GM12892 (cell line): ENCODE data around the gene OR4C11.

Experiments used
- POLR2A ChIP-seq: IDR thresholded peaks from 2 replicates; pipeline ENCODE4 v1.6.1; 2011; ENCODE audit warnings: low read depth, low read length, control low read depth
- POLR2AphosphoS5 ChIP-seq: IDR thresholded peaks from 2 replicates; pipeline ENCODE4 v1.6.1; 2011; ENCODE audit warnings: low read depth, low read length, control low read depth

DNA sequence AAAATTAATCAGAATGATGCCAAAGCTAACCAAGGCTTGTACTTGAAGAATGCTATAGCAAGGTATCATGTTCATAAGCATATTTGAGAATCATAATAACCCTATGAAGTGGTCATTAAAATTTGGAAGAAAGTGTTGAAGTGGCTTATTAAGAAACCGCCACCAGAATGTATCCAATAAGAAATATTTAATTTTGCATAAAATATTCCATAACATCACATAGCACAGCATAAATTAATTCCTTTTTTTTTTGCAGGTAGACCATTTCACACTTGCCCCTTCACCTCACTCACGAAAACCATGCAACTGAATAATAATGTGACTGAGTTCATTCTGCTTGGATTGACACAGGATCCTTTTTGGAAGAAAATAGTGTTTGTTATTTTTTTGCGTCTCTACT, 35.6 kb downstream of the OR4C11 start, which contains the start of gene OR4C16:
- TF ChIP-seq POLR2AphosphoS5 (no peak), POLR2A (no peak)
